ENCODE results near the gene NOMO2. TPM values are rescaled to one million over a fixed set of nuclear protein-coding genes. Genes with fewer than 3 reads are reported as not detected.
"Not testable (repeated sequence)": the region's sequence is repeated elsewhere in the genome, so short reads cannot be mapped to it uniquely, and the experiment has no call there.

NOMO2 gene
- total and polyA plus RNA-seq, 4 donors = 40.7 to 75.1 (median 58.0) TPM

DNA sequence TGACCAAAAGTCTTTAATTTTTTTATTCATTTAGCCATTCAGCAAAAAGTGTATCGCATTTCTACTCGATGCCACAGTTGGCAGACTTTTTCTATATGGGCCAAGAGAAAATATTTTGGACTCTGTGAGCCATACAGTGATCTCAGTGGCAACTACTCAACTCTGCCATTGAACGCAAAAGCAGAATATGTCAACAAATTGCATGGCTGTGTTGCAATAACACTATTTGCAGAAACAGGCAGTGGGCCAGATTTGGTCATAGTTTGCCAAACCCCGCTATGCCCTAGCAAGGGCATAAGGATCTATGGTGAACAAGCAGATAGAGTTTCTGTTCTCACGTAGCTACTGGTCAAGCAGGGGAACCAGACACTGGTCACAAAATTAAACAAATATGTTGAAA, 18.5 kb upstream of the NOMO2 start:
- peak; percentile 59 for TF ChIP-seq YY1 (IDR thresholded peaks at IDR 0.05)
- TF ChIP-seq HNF4A (conservative IDR thresholded peaks at IDR 0.05) = peak; percentile 25 to 48
- peak in 1 of 2 donors; percentile 39 for TF ChIP-seq RXRA (IDR thresholded peaks at IDR 0.05)
- peak in 1 of 2 donors; percentile 12 for TF ChIP-seq JUND (IDR thresholded peaks at IDR 0.05)
- H3K27ac ChIP-seq (ENCODE audit: low read depth in 1 of 2, low read length in 2 of 2) = peak overlapping the region; percentile 61 to 83
- not testable (repeated sequence) for H3K9ac ChIP-seq (ENCODE audit: low read depth in 1 of 2, low read length in 2 of 2); H3K4me3 ChIP-seq (ENCODE audit: low read depth in 1 of 3, low read length in 3 of 3); H3K36me3 ChIP-seq (ENCODE audit: control insufficient read depth in 4 of 4, insufficient read depth in 3 of 4, low read depth in 1 of 4, low read length in 3 of 4); DNase-seq (ENCODE audit: low spot score); H3K9me3 ChIP-seq (ENCODE audit: control insufficient read depth in 4 of 4, low read length in 3 of 4); H3K27me3 ChIP-seq (ENCODE audit: control insufficient read depth in 4 of 4, insufficient read depth in 4 of 4, low read length in 3 of 4)
- WGBS = 34% methylated on average over 3 of the region's 5 CpGs
- H3K4me1 ChIP-seq (ENCODE audit: control insufficient read depth in 4 of 4, insufficient read depth in 4 of 4, low read length in 3 of 4) = peaks cover 6 to 12% (median 7%) of the 10 kb centered on the region in 4 donors

DNA sequence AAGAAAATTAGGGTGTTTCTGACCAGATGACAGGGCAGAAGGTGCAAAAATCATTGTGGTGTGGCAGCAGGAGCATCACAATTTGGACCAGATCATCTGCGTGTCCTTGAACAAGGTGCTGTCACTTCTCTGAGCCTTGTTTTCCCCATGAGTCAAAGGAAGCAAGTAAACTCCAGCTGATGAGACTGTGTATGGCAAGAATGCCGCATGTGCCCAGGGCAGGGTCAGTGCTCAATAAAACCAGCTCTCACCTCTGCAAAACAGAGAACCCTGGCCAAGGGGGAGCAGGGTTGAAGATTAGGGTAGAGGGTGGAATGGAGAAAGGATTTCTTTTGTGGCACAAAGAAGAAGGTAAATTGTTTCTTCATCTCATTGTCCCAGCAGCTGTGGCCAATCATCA, 17.4 kb upstream of the NOMO2 start:
- DNase-seq (ENCODE audit: low spot score); H3K36me3 ChIP-seq (ENCODE audit: control insufficient read depth in 4 of 4, insufficient read depth in 3 of 4, low read depth in 1 of 4, low read length in 3 of 4); H3K9ac ChIP-seq (ENCODE audit: low read depth in 1 of 2, low read length in 2 of 2); H3K9me3 ChIP-seq (ENCODE audit: control insufficient read depth in 4 of 4, low read length in 3 of 4); H3K27me3 ChIP-seq (ENCODE audit: control insufficient read depth in 4 of 4, insufficient read depth in 4 of 4, low read length in 3 of 4); H3K4me3 ChIP-seq (ENCODE audit: low read depth in 1 of 3, low read length in 3 of 3): not testable (repeated sequence)
- H3K27ac ChIP-seq (ENCODE audit: low read depth in 1 of 2, low read length in 2 of 2) = peak overlapping the region; percentile 61 to 83
- H3K4me1 ChIP-seq (ENCODE audit: control insufficient read depth in 4 of 4, insufficient read depth in 4 of 4, low read length in 3 of 4) = peaks cover 6 to 12% (median 7%) of the 10 kb centered on the region in 4 donors
- WGBS = 88% methylated on average over 2 of the region's 2 CpGs

DNA sequence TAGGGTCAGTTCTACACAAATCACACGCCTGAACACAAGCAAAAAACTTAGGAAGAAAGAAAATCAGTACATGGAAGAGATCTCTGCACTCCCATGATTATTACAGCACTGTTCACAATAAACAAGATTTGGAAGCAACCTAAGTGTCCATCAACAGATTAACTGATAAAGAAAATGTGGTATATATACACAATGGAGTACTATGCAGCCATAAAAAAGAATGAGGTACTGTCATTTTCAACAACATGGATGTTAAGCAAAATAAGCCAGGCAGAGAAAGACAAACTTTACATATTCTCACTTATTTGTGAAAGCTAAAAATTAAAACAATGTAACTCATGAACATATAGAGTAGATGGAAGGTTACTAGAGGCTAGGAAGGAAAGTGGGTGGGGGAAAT, 16.0 kb upstream of the NOMO2 start:
- not testable (repeated sequence) for H3K27me3 ChIP-seq (ENCODE audit: control insufficient read depth in 4 of 4, insufficient read depth in 4 of 4, low read length in 3 of 4); H3K4me3 ChIP-seq (ENCODE audit: low read depth in 1 of 3, low read length in 3 of 3); H3K9ac ChIP-seq (ENCODE audit: low read depth in 1 of 2, low read length in 2 of 2); H3K27ac ChIP-seq (ENCODE audit: low read depth in 1 of 2, low read length in 2 of 2); H3K36me3 ChIP-seq (ENCODE audit: control insufficient read depth in 4 of 4, insufficient read depth in 3 of 4, low read depth in 1 of 4, low read length in 3 of 4); DNase-seq (ENCODE audit: low spot score); H3K9me3 ChIP-seq (ENCODE audit: control insufficient read depth in 4 of 4, low read length in 3 of 4)
- 98% methylated on average over 1 of the region's 1 CpG for WGBS
- H3K4me1 ChIP-seq (ENCODE audit: control insufficient read depth in 4 of 4, insufficient read depth in 4 of 4, low read length in 3 of 4) = peaks cover 6 to 12% (median 7%) of the 10 kb centered on the region in 4 donors

DNA sequence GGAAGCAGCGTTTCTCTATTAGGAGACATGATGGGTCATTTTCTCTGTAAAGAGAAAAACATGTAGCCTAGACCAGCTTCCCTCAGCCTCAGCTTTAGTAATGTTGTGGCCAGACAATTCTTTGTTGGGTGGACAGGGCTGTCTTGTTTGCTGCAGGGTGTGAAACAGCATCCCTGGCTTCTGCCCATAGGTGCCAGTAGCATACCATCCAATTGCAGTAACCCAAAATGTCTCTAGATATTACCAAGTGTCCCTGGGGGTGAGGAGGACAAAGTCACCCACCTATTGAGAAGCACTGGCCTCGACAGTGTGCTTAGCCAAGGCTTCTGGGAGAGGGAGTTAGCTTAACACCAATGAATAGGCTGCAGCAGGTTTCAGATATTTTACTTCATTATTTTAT, 14.0 kb upstream of the NOMO2 start:
- WGBS = 81% methylated on average over 2 of the region's 2 CpGs
- not testable (repeated sequence) for DNase-seq (ENCODE audit: low spot score); H3K27me3 ChIP-seq (ENCODE audit: control insufficient read depth in 4 of 4, insufficient read depth in 4 of 4, low read length in 3 of 4); H3K36me3 ChIP-seq (ENCODE audit: control insufficient read depth in 4 of 4, insufficient read depth in 3 of 4, low read depth in 1 of 4, low read length in 3 of 4); H3K9me3 ChIP-seq (ENCODE audit: control insufficient read depth in 4 of 4, low read length in 3 of 4); H3K4me3 ChIP-seq (ENCODE audit: low read depth in 1 of 3, low read length in 3 of 3); H3K27ac ChIP-seq (ENCODE audit: low read depth in 1 of 2, low read length in 2 of 2); H3K9ac ChIP-seq (ENCODE audit: low read depth in 1 of 2, low read length in 2 of 2)
- H3K4me1 ChIP-seq (ENCODE audit: control insufficient read depth in 4 of 4, insufficient read depth in 4 of 4, low read length in 3 of 4) = peaks cover 6 to 11% (median 7%) of the 10 kb centered on the region in 4 donors

DNA sequence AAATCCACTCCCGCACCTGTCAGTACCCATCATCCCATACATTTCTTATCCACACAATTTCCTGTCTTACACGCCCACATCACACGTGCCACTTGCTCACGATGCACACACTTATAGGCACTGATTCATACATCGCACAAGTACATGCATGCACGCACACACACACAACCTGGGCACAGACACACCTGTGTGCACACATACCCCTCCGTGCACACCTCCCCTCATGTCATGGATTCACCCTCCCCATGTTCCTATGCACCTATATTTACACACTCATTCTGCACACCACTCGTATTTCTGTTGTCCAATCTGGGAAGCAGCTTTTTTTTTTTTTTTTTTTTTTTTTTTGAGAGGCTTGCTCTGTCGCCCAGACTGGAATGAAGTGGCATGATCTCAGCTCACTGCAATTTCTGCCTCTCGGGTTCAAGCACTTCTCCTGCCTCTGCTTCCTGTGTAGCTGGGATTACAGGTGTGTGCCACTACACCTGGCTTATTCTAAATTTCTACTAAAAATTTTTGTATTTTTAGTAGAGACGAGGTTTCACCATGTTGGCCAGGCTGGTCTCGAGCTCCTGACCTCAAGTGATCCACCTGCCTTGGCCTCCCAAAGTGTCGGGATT, 13.5 kb upstream of the NOMO2 start:
- not testable (repeated sequence) for H3K27me3 ChIP-seq (ENCODE audit: control insufficient read depth in 4 of 4, insufficient read depth in 4 of 4, low read length in 3 of 4); H3K4me3 ChIP-seq (ENCODE audit: low read depth in 1 of 3, low read length in 3 of 3); H3K9me3 ChIP-seq (ENCODE audit: control insufficient read depth in 4 of 4, low read length in 3 of 4); H3K27ac ChIP-seq (ENCODE audit: low read depth in 1 of 2, low read length in 2 of 2); DNase-seq (ENCODE audit: low spot score); H3K36me3 ChIP-seq (ENCODE audit: control insufficient read depth in 4 of 4, insufficient read depth in 3 of 4, low read depth in 1 of 4, low read length in 3 of 4); H3K4me1 ChIP-seq (ENCODE audit: control insufficient read depth in 4 of 4, insufficient read depth in 4 of 4, low read length in 3 of 4); H3K9ac ChIP-seq (ENCODE audit: low read depth in 1 of 2, low read length in 2 of 2)
- WGBS = 83% methylated on average over 9 of the region's 13 CpGs

DNA sequence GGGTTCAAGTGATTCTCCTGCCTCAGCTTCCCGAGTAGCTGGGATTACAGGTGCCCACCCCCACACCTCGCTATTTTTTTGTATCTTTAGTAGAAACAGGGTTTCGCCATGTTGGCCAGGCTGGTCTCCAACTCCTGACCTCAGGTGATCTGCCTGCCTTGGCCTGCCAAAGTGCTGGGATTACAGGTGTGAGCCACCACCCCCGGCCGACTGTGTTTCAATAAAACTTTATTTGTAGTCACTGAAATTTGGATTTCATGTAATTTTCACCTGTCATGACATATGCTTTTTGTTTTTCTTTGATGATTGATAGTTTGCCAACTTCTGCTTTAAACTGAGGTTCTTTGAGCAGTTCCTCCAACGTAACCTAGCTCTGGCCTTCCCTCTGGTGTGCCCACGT, 12.0 kb upstream of the NOMO2 start:
- not testable (repeated sequence) for H3K27me3 ChIP-seq (ENCODE audit: control insufficient read depth in 4 of 4, insufficient read depth in 4 of 4, low read length in 3 of 4); H3K9ac ChIP-seq (ENCODE audit: low read depth in 1 of 2, low read length in 2 of 2); H3K27ac ChIP-seq (ENCODE audit: low read depth in 1 of 2, low read length in 2 of 2); H3K36me3 ChIP-seq (ENCODE audit: control insufficient read depth in 4 of 4, insufficient read depth in 3 of 4, low read depth in 1 of 4, low read length in 3 of 4); H3K4me1 ChIP-seq (ENCODE audit: control insufficient read depth in 4 of 4, insufficient read depth in 4 of 4, low read length in 3 of 4); H3K4me3 ChIP-seq (ENCODE audit: low read depth in 1 of 3, low read length in 3 of 3); H3K9me3 ChIP-seq (ENCODE audit: control insufficient read depth in 4 of 4, low read length in 3 of 4); DNase-seq (ENCODE audit: low spot score)
- WGBS = 24% methylated on average over 2 of the region's 7 CpGs

Data from liver (tissue), 9 donors.